GM19467 (cell line): ENCODE data around the gene ERC2.

ENCODE experiments used
- ATAC-seq: cut with Tn5 transposase; IDR thresholded peaks from one replicate; pipeline ENCODE4 v1.9.1; 2021; ENCODE audit warnings: mild to moderate bottlenecking, moderate library complexity; ENCODE audit not compliant: unreplicated experiment

Gene ERC2

GRCh38 chr3:55812394-55813013, 655.8 kb downstream of the ERC2 start:
- ATAC-seq: no peak

GRCh38 chr3:55807210-55807609, 661.1 kb downstream of the ERC2 start:
- no peak for ATAC-seq

DNA sequence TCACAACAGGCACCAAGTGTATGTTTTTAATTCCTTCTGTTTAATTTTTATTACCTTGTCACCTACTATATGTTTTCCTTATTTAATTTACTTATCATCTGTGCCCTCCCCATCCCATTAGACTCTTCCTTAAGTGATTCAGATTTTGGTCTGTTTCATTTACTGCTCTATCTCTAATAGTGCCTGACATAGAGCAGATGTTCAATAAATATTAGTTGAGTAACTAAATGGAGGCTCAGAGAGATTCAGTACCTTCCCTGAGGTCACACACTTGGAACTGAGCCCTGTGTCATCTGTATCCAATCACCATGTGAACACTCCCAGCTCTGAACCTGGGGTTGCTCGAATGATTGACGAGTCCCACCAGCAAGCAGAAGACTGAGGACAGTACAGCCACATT, 663.1 kb downstream of the ERC2 start:
- no peak for ATAC-seq

DNA sequence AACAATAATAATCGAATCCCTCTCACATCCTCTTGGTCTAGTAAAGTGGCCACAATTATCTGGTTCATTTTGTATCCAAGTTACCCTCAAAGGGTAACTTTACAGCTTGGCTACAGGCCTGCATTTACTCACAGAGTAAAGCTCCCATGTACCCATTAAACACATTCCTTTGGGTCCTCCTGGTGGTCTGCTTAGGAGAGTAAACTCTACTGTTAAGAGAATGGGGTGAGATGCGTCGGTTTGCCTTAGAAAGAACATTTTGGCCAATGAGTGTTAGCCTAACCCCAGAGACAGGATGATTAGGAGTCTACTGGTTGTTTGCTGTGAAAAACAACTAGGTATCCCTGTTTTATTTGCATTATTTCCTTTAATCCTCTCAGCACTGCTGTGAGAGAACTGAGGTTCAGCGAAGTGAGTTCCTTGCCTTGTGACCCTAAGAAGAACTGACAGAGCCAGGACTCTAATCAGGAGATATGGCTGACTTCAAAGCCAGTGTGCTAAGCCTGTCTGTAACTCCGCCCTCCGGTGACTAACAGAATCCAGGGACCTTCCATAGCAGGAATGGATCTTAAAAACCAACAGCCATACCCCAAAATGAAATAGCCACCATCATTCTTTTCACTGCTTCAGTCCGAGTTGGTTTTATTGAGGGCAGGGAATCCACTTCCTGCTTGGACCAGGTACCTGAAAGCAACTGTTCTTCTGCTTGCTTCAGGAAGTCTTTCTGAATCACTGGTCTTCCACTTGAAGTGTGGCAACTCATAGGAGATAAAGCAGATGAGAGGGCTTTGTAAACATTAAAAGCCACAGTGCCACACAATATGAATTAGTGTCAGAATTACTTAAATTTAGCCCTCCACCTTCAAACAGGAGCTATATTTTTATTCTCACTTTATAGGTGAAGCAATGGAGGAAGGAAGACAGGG, 663.8 kb downstream of the ERC2 start:
- ATAC-seq: no peak

DNA sequence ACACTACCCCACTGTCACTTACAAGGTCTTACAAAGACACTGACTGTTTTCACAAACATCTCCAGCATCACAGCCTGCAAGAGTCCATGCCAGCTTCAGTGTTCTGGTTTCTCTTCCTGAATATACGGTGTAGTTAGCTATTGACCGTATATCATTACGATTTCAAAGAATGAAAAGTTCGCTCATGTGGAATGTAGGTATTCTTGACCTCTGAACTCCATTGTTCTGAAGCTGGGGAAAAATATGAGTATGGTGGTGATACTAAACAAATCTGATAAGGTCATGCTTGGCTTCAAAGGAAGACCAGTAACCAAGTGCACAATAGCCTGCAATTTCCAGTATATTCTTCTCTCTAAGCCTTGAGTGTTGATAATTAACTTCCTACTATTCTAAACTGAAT, 665.5 kb downstream of the ERC2 start:
- no peak for ATAC-seq

DNA sequence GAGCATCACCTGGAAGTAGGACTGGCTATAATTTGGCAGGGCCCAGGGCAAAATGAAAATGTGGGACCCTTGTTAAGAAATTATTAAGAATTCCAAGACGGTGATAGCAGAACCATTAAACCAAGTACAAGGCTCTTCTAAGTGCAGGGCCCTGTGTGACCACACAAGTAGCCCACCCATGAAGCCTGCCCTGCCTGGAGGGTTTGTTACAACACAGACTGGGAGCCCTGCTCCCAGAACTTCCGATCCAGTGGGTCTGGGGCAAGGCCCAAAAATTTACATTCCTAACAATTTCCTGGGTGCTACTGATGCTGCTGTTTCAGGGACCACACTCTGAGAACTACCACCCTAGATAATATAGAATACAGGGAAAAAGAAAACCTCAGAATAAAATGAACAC, 666.6 kb downstream of the ERC2 start:
- ATAC-seq: no peak

DNA sequence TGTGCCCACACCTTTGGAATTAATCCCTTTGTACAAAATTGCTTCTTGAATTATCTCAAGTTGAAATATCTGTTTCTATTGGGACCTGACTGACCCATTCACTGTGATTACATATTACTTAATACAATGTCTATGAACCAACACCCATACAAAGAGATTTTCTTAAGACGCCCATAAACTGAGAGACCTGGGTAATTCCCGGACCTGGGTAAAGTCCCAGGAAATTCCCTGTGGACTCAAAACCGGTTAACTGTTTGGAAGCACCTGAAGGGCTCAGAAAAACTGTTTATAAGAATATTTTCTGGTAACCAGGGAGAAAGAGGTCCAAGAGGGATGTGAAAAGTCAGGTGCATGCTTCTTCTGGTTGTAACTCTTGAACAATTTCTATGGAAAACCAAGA, 667.2 kb downstream of the ERC2 start:
- ATAC-seq: no peak

DNA sequence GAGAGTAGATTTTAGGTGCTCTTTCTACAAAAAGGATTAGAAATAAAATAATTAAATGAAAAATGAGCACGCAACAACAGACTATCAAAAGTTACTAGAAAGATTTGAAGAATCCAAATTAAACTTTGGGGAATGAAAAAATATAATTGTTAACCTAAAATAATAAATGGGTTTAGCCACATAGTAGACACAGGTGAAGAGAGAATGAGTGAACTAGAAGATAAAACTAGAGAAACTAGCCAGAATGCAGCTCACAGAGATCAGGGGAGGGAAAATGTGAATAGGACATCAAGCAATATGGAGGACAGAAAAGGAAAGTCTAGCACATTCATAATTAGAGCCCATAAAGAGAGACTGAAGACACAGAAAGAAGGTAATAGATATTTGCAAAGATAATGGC, 670.5 kb downstream of the ERC2 start:
- no peak for ATAC-seq

- no peak for ATAC-seq
Measured at GRCh38 chr3:55797084-55797483, 671.2 kb downstream of the ERC2 start.

DNA sequence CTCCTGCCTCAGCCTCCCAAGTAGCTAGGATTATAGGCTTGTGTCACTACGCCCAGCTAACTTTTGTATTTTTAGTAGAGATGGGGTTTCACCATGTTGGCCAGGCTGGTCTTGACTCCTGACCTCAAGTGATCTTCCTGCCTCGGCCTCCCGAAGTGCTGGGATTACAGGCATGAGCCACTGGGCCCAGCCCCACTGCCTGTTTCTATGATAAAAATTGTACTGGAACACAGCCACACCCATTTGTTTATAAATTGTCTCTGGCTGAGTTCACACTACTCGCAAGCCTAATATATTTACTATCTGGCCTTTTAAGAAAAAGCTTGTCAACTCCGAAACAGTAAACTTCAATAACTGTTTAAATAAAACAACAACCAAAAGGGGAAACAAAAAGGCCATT, 671.7 kb downstream of the ERC2 start:
- no peak for ATAC-seq

- no peak for ATAC-seq
Measured at GRCh38 chr3:55795746-55796145, 672.5 kb downstream of the ERC2 start.

GRCh38 chr3:55795296-55795695, 673.0 kb downstream of the ERC2 start:
- ATAC-seq: no peak

DNA sequence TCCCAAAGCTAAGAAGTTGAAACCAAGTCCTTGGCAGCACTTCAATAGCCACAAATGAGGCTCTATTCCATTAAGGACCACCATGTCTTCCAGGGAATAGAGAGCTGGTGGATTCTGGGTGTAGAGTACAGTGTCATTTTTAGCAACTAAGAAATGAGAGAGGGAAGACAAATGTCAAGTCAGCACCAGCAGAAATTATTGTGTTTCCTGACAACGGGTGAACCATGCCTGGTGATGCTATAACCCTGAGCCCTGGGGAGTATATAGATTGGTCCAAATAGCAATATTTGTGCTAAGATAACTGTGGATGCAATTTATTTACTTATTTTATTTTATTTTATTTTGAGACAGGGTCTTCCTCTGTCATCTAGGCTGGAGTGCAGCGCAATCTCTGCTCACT, 675.5 kb downstream of the ERC2 start:
- no peak for ATAC-seq

DNA sequence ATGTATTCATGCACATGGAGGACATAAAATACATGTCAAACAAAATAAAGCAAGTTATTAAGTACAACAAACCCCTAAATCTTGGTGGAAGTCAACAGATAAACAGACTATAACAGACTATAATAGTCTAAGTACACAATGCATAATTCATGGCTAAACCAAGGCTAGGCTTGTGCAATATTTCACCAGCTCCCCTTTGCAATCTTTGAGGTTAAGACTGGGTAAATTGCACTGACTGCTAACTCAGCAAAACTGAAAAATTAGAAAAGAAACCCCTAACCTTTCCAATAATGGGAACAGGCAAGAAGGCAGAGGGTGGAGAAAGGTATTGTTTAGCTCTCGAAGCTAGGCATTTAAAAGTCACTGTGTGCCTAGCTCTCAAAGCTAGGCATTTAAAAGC, 676.3 kb downstream of the ERC2 start:
- no peak for ATAC-seq

DNA sequence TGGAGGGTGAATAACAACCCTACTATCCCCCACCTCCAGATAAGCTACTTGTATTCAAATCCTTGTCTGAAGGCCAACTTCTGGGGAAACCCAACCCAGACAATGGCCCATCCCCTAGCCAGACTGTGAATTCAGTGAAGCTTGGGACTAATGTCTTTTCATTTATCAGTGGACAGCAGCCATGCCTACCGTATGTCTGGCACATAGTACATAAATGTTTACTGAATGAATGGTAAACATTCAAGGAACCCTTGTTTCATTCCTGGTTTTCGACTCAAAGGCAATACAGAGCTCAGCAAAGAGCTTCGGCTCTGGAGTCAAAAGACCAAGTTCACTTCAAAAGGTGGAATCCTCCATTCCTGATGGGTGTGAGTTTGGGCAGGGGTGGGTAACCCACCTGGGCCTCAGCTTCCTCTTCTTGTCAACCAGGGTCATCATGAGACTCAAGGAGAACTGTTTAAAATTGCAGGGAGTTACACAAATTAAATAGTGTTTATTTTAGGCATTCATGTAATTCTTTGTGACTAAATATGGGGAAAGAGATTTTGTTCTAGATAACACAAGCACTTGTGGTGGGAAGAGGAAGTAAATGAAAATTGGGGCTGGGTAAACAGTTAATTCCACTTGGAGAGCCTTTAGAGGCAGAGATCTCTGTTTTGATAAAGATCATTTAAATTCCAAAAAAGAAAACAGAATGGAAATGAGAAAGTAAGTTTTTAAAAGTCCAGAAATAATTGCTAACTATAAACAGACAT, 677.5 kb downstream of the ERC2 start:
- ATAC-seq: no peak

DNA sequence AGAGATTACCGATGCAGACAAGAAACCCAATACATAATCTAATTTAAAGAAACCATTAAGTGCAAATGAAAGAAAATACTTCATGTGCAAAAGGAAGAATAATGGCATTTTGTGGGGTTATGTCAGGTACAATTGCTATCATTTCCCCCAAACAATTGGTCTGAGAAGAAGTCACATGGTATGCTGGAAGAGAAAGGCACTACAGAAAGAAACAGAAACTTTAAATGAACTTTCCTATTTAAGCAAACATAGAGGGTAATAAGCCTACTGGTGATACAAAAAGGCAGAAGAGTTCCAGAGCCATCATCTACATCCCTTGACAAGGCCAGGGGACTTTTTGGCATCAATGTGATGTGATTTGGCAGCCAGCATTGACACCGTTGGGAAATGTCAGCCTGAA, 678.8 kb downstream of the ERC2 start:
- ATAC-seq: no peak

- no peak for ATAC-seq
Measured at GRCh38 chr3:55782807-55783206, 685.5 kb downstream of the ERC2 start.

GRCh38 chr3:55782351-55782750, 685.9 kb downstream of the ERC2 start:
- no peak for ATAC-seq

DNA sequence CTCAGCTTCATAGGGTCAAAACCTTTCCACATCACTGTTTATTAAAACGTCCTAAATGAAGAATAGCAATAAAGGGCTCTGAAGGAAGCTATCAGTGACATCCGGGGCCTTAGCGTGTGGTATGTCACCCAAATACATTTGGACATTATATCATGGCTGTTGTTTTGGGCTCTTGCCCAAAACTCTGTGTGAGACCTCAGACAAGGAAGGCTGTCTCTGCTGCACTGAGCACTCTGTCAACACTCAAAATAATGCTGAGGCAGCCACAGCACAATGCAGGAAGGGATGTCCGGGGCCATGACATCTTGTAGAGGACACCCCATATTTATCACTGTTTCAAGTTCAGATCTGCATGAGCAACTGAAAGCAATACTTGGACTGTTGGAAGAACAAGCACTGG, 687.4 kb downstream of the ERC2 start:
- ATAC-seq: no peak

DNA sequence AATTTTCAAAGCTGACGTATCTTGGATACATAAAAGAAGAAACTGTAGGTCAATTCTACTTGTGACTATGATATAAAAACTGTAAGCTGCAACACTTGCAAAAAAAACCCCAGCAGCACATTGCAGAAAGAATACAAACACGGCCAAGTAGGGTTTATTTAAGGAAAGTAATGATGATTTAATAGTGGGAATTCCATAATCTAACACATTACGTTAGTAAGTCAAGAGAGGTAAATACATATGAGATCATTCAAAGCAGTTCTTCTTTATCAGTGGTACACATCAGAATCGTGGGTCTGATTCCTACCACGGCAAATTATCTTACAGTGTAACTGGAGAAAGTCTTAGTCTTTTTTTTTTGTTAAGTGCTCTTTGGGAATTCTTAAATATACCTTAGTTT, 688.7 kb downstream of the ERC2 start:
- ATAC-seq: no peak

DNA sequence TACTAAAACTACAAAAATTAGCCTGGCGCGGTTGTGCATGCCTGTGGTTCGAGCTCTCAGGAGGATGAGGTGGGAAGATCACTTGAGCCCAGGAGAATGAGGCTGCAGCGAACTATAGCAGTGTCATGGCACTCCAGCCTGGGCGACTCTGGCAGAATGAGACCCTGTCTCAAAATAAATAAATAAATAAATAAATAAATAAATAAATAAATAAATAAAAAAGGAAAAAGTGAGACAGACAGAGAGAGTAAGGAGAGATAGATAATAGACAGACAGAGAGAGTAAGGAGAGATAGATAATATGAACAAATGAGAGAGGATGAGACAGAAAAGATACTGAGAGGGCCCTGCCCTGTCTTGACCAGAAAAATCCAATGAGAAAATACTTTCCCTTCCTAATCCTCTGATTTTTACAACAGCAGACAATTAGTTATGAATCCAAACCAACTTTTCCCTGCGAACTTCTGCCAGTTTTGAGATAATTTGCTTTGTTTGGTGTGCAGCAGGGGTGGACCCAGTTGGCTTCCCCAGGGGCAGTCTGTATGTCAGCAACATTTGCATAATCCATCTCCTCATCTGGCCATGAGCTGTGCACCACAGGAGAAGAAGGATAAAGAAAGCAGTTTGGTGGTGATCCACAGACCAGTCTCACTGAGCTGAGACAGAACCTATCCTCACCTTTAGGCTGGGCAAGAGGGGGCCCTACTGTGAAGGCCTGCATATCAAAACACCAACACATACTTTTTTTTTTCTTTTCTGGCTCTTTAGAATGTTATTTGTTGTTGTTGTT, 692.7 kb downstream of the ERC2 start:
- no peak for ATAC-seq
